GM23338 (cell line): Measurements from ENCODE around the gene SPECC1. TPM values are rescaled to one million over a fixed set of nuclear protein-coding genes. Genes with fewer than 3 reads are reported as not detected.

Experiments
- ATAC-seq: fragments of 200-7000 bp; cut with Tn5 transposase; 3 replicates; pipeline ENCODE4 v1.9.1; 2020
- DNase-seq: peaks from one replicate; pipeline ENCODE4 v3.0.0-alpha.2; 2015; ENCODE audit warnings: low spot score
- H2AFZ ChIP-seq: fragments of 200-600 bp; sonication (generic); 2 replicates; pipeline ENCODE4 v1.8.0; 2016; ENCODE audit warnings: antibody characterized with exemption, mild to moderate bottlenecking, moderate library complexity
- H3F3A ChIP-seq: fragments of 200-600 bp; sonication (generic); replicated peaks from 2 replicates; pipeline ENCODE4 v1.8.0; 2017; ENCODE audit warnings: antibody characterized with exemption, mixed run types, low read depth
- H3K27ac ChIP-seq: fragments of 200-600 bp; sonication (generic); 2 replicates; pipeline ENCODE4 v1.6.1; 2016; ENCODE audit warnings: low read depth
- H3K27me3 ChIP-seq: fragments of 200-600 bp; sonication (generic); 2 replicates; pipeline ENCODE4 v1.8.0; 2016; ENCODE audit warnings: mild to moderate bottlenecking, mixed run types, moderate library complexity; ENCODE audit not compliant: insufficient read depth
- H3K36me3 ChIP-seq: fragments of 200-600 bp; sonication (generic); 2 replicates; pipeline ENCODE4 v1.8.0; 2016; ENCODE audit warnings: mild to moderate bottlenecking; ENCODE audit not compliant: insufficient read depth
- H3K4me1 ChIP-seq: fragments of 200-600 bp; sonication (generic); 2 replicates; pipeline ENCODE4 v1.8.0; 2016; ENCODE audit warnings: mild to moderate bottlenecking, moderate library complexity; ENCODE audit not compliant: insufficient read depth
- H3K4me2 ChIP-seq: fragments of 200-600 bp; sonication (generic); 2 replicates; pipeline ENCODE4 v1.7.1; 2017; ENCODE audit warnings: mixed run types
- H3K4me3 ChIP-seq: fragments of 200-600 bp; sonication (generic); 2 replicates; pipeline ENCODE4 v1.6.1; 2016; ENCODE audit warnings: mixed run types
- H3K79me2 ChIP-seq: fragments of 200-600 bp; sonication (generic); replicated peaks from 2 replicates; pipeline ENCODE4 v1.8.0; 2017; ENCODE audit warnings: mild to moderate bottlenecking; ENCODE audit not compliant: insufficient read depth
- H3K9me2 ChIP-seq: fragments of 200-600 bp; sonication (generic); 2 replicates; pipeline ENCODE4 v1.8.0; 2017; ENCODE audit not compliant: insufficient read depth
- H4K20me1 ChIP-seq: fragments of 200-600 bp; sonication (generic); replicated peaks from 2 replicates; pipeline ENCODE4 v1.8.0; 2017; ENCODE audit warnings: mild to moderate bottlenecking; ENCODE audit not compliant: insufficient read depth
- H3K27ac Mint-ChIP-seq: 2 replicates; pipeline ENCODE4 v1.8.0; 2020; ENCODE audit warnings: inconsistent platforms, mild to moderate bottlenecking, moderate library complexity, mixed read lengths
- H3K27me3 Mint-ChIP-seq: 3 replicates; pipeline ENCODE4 v1.8.0; 2022; ENCODE audit warnings: low read depth, mild to moderate bottlenecking, moderate library complexity, mixed read lengths, inconsistent platforms; ENCODE audit not compliant: insufficient read depth, poor library complexity
- H3K36me3 Mint-ChIP-seq: 3 replicates; pipeline ENCODE4 v1.8.0; 2021; ENCODE audit warnings: low read depth, mild to moderate bottlenecking, inconsistent platforms, moderate library complexity, mixed read lengths
- H3K4me1 Mint-ChIP-seq: 3 replicates; pipeline ENCODE4 v1.8.0; 2020; ENCODE audit warnings: mild to moderate bottlenecking, inconsistent platforms, mixed read lengths
- H3K4me3 Mint-ChIP-seq: 3 replicates; pipeline ENCODE4 v1.8.0; 2021; ENCODE audit warnings: moderate library complexity, mild to moderate bottlenecking, inconsistent platforms, mixed read lengths
- H3K9me3 Mint-ChIP-seq: 3 replicates; pipeline ENCODE4 v1.8.0; 2020; ENCODE audit warnings: moderate library complexity, mild to moderate bottlenecking, inconsistent platforms, mixed read lengths
- EZH2phosphoT487 ChIP-seq: fragments of 200-600 bp; sonication (generic); IDR thresholded peaks from one replicate; pipeline ENCODE4 v1.8.1; 2018; ENCODE audit warnings: antibody characterized with exemption; ENCODE audit not compliant: unreplicated experiment
- JUNB ChIP-seq: IDR thresholded peaks from one replicate; pipeline ENCODE4 v1.6.1; 2016; ENCODE audit warnings: antibody characterized with exemption; ENCODE audit not compliant: unreplicated experiment
- NANOG ChIP-seq: IDR thresholded peaks from 2 replicates; pipeline ENCODE4 v1.6.1; 2016; ENCODE audit warnings: antibody characterized with exemption, borderline replicate concordance
- POLR2AphosphoS5 ChIP-seq: IDR thresholded peaks from 2 replicates; pipeline ENCODE4 v1.6.1; 2016; ENCODE audit warnings: antibody characterized with exemption, low read depth
- ZNF114 ChIP-seq: fragments of 250-450 bp; sonication (Bioruptor Pico); IDR thresholded peaks from 2 replicates; pipeline ENCODE4 v1.5.0; 2020; ENCODE audit warnings: mild to moderate bottlenecking, moderate library complexity
- polyA plus RNA-seq: library from polyadenylated mRNA; unstranded; fragments of >200 nt; fragmentation: Nextera tagmentation; extraction: Ambion mirVana; gene quantifications from 2 replicates; pipeline ENCODE4 v1.2.1, GENCODE V29; 2016
- total RNA-seq: library from RNA; depleted of rRNA; stranded (reverse); fragments of >200 nt; shearing (Covaris generic); gene quantifications from 2 replicates; pipeline ENCODE4 v1.2.3, GENCODE V29; 2014
- TF ChIP-seq, protein P1 (sequence below): fragments of 250-450 bp; sonication (Bioruptor Pico); IDR thresholded peaks from 2 replicates; pipeline ENCODE4 v1.5.0; 2020; ENCODE audit warnings: mild to moderate bottlenecking, moderate library complexity
- TF ChIP-seq, protein P2 (sequence below): IDR thresholded peaks from 2 replicates; pipeline ENCODE4 v1.6.1; 2016; ENCODE audit warnings: antibody characterized with exemption

SPECC1 gene
- total and polyA plus RNA-seq, 2 experiments from 2014 or later, result 42.6 to 101 TPM

DNA sequence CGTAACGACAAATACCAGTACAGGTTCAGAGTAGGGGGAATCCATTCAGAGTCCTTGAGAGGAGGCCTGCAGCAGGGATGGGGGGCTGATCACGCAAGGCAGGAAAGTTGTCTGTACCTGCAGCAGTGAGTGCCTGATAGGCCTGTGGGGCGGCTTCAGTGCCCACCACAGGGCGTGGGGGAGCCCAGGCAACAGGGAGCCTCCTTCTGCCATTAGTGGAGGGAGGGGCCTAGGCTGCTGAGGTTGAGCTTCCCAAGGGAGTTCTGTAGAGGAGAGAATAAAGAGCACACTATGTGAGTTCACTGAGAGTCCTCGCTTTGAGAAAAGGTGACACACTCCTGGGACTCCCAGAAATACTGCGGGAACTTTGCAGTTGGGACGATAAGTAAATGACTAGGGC, 134.6 kb downstream of the SPECC1 start (continued):
- TF ChIP-seq, protein P1, sequence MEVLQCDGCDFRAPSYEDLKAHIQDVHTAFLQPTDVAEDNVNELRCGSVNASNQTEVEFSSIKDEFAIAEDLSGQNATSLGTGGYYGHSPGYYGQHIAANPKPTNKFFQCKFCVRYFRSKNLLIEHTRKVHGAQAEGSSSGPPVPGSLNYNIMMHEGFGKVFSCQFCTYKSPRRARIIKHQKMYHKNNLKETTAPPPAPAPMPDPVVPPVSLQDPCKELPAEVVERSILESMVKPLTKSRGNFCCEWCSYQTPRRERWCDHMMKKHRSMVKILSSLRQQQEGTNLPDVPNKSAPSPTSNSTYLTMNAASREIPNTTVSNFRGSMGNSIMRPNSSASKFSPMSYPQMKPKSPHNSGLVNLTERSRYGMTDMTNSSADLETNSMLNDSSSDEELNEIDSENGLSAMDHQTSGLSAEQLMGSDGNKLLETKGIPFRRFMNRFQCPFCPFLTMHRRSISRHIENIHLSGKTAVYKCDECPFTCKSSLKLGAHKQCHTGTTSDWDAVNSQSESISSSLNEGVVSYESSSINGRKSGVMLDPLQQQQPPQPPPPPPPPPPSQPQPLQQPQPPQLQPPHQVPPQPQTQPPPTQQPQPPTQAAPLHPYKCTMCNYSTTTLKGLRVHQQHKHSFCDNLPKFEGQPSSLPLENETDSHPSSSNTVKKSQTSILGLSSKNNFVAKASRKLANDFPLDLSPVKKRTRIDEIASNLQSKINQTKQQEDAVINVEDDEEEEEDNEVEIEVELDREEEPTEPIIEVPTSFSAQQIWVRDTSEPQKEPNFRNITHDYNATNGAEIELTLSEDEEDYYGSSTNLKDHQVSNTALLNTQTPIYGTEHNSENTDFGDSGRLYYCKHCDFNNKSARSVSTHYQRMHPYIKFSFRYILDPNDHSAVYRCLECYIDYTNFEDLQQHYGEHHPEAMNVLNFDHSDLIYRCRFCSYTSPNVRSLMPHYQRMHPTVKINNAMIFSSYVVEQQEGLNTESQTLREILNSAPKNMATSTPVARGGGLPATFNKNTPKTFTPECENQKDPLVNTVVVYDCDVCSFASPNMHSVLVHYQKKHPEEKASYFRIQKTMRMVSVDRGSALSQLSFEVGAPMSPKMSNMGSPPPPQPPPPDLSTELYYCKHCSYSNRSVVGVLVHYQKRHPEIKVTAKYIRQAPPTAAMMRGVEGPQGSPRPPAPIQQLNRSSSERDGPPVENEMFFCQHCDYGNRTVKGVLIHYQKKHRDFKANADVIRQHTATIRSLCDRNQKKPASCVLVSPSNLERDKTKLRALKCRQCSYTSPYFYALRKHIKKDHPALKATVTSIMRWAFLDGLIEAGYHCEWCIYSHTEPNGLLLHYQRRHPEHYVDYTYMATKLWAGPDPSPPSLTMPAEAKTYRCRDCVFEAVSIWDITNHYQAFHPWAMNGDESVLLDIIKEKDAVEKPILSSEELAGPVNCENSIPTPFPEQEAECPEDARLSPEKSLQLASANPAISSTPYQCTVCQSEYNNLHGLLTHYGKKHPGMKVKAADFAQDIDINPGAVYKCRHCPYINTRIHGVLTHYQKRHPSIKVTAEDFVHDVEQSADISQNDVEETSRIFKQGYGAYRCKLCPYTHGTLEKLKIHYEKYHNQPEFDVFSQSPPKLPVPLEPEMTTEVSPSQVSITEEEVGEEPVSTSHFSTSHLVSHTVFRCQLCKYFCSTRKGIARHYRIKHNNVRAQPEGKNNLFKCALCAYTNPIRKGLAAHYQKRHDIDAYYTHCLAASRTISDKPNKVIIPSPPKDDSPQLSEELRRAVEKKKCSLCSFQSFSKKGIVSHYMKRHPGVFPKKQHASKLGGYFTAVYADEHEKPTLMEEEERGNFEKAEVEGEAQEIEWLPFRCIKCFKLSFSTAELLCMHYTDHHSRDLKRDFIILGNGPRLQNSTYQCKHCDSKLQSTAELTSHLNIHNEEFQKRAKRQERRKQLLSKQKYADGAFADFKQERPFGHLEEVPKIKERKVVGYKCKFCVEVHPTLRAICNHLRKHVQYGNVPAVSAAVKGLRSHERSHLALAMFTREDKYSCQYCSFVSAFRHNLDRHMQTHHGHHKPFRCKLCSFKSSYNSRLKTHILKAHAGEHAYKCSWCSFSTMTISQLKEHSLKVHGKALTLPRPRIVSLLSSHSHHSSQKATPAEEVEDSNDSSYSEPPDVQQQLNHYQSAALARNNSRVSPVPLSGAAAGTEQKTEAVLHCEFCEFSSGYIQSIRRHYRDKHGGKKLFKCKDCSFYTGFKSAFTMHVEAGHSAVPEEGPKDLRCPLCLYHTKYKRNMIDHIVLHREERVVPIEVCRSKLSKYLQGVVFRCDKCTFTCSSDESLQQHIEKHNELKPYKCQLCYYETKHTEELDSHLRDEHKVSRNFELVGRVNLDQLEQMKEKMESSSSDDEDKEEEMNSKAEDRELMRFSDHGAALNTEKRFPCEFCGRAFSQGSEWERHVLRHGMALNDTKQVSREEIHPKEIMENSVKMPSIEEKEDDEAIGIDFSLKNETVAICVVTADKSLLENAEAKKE (CRISPR knock-in tag), result no peak
- TF ChIP-seq ZNF114 (CRISPR knock-in tag) (no peak), EZH2phosphoT487 (no peak)

DNA sequence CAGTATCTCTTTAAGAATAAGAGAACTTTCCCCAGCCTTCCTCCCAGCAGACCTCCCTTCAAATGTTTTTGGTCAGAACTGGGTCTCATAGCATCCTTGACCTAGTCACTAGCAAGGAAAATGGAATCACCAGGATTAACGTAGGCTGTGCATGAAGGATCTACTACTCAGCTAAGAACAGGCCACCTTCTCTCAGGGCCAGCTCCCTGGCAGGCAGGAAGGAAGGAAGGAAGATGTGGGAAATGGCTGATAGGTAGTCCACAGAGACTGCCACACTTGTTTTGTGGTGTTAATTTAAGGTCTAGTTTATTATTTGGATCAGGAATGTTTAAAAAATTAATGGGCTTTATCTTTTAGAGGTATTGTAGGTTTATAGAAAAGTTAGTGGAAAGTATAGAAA, 136.4 kb downstream of the SPECC1 start:
- no peak overlapping the region for H3K4me2 ChIP-seq
- H3K27ac ChIP-seq, result no peak overlapping the region
- H3F3A ChIP-seq, result no peaks in the 10 kb centered on the region
- DNase-seq, result no peak
- H3K36me3 Mint-ChIP-seq, result no peaks in the 10 kb centered on the region
- no peaks in the 10 kb centered on the region for H3K9me2 ChIP-seq
- H3K27me3 Mint-ChIP-seq, result peaks cover 5% of the 10 kb centered on the region
- H3K4me3 Mint-ChIP-seq, result no peak overlapping the region
- no peaks in the 10 kb centered on the region for H3K79me2 ChIP-seq
- peaks cover 15% of the 10 kb centered on the region for H3K4me1 Mint-ChIP-seq
- H3K4me1 ChIP-seq, result peaks cover 16% of the 10 kb centered on the region
- no peak overlapping the region for H2AFZ ChIP-seq
- no peak overlapping the region for H3K27ac Mint-ChIP-seq
- no peak for ATAC-seq
- H3K9me3 Mint-ChIP-seq, result no peaks in the 10 kb centered on the region; the same call in 2 of the 3 replicates
- TF ChIP-seq NANOG, result no peak
- no peaks in the 10 kb centered on the region for H3K27me3 ChIP-seq
- no peaks in the 10 kb centered on the region for H3K36me3 ChIP-seq
- H3K4me3 ChIP-seq, result no peak overlapping the region
- H4K20me1 ChIP-seq, result no peaks in the 10 kb centered on the region

DNA sequence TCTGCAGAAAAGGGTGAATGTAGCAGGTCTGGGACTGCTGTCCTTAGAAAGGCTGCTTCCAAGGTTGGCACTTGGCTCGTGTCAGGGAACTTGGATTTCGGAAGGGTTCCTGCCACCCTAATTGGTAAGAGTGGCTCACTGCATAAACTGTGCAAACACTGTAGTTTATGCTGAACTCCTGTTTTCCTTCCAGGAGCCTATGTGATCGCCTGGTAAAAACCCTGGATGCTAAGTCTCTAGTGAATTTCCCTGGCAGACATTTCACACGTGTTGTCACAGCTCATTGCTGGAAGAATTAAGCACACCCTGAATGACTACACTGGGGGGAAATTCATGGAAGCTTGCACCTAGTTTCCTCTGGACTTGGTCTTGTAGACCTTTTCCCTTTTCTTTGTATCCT, 140.1 kb downstream of the SPECC1 start:
- no peaks in the 10 kb centered on the region for H3K9me2 ChIP-seq
- H3K27ac ChIP-seq, result no peak overlapping the region
- no peaks in the 10 kb centered on the region for H3F3A ChIP-seq
- Mint-ChIP-seq H3K27me3 (peaks cover 2% of the 10 kb centered on the region), H3K36me3 (no peaks in the 10 kb centered on the region), H3K4me3 (no peak overlapping the region), H3K4me1 (no peaks in the 10 kb centered on the region), H3K9me3 (no peaks in the 10 kb centered on the region; the same call in 2 of the 3 replicates), H3K27ac (no peak overlapping the region)
- TF ChIP-seq, protein P2, sequence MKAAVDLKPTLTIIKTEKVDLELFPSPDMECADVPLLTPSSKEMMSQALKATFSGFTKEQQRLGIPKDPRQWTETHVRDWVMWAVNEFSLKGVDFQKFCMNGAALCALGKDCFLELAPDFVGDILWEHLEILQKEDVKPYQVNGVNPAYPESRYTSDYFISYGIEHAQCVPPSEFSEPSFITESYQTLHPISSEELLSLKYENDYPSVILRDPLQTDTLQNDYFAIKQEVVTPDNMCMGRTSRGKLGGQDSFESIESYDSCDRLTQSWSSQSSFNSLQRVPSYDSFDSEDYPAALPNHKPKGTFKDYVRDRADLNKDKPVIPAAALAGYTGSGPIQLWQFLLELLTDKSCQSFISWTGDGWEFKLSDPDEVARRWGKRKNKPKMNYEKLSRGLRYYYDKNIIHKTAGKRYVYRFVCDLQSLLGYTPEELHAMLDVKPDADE, result no peak
- TF ChIP-seq POLR2AphosphoS5 (no peak), JUNB (no peak)
- H3K36me3 ChIP-seq, result no peaks in the 10 kb centered on the region; the same call in 1 of the 2 replicates
- H4K20me1 ChIP-seq, result no peaks in the 10 kb centered on the region
- DNase-seq, result no peak
- no peaks in the 10 kb centered on the region for H3K4me1 ChIP-seq
- H3K4me3 ChIP-seq, result no peak overlapping the region
- no peaks in the 10 kb centered on the region for H3K79me2 ChIP-seq
- no peaks in the 10 kb centered on the region for H3K27me3 ChIP-seq
- H3K4me2 ChIP-seq, result no peak overlapping the region
- ATAC-seq, result no peak
- no peak overlapping the region for H2AFZ ChIP-seq
